Endothelial cell (in vitro differentiated cells): ENCODE data around the gene PSKH1. TPM values are rescaled to one million over a fixed set of nuclear protein-coding genes. Genes with fewer than 3 reads are reported as not detected.
A peak's percentile ranks its signal among the peaks of the same experiment; 100 is the strongest.

ENCODE experiments used
- DNase-seq: peaks from one replicate; pipeline ENCODE4 v3.0.0; 2021; ENCODE audit warnings: low spot score
- H3K27ac Mint-ChIP-seq: one replicate; pipeline ENCODE4 v1.8.0; 2021; ENCODE audit warnings: mixed read lengths, inconsistent platforms; ENCODE audit not compliant: unreplicated experiment
- H3K27me3 Mint-ChIP-seq: one replicate; pipeline ENCODE4 v1.8.0; 2021; ENCODE audit warnings: mild to moderate bottlenecking, moderate library complexity, mixed read lengths, inconsistent platforms; ENCODE audit not compliant: unreplicated experiment
- H3K36me3 Mint-ChIP-seq: one replicate; pipeline ENCODE4 v1.8.0; 2021; ENCODE audit warnings: mild to moderate bottlenecking, low read depth, mixed read lengths, inconsistent platforms; ENCODE audit not compliant: unreplicated experiment
- H3K4me1 Mint-ChIP-seq: one replicate; pipeline ENCODE4 v1.8.0; 2021; ENCODE audit warnings: mild to moderate bottlenecking, mixed read lengths, inconsistent platforms; ENCODE audit not compliant: unreplicated experiment
- H3K4me3 Mint-ChIP-seq: one replicate; pipeline ENCODE4 v1.8.0; 2021; ENCODE audit warnings: mild to moderate bottlenecking, mixed read lengths, inconsistent platforms; ENCODE audit not compliant: unreplicated experiment
- H3K9me3 Mint-ChIP-seq: one replicate; pipeline ENCODE4 v1.8.0; 2021; ENCODE audit warnings: mixed read lengths, inconsistent platforms; ENCODE audit not compliant: unreplicated experiment
- CTCF ChIP-seq: fragments of 200-600 bp; sonication (generic); IDR thresholded peaks from one replicate; pipeline ENCODE4 v1.5.0; 2021; ENCODE audit warnings: antibody characterized with exemption; ENCODE audit not compliant: unreplicated experiment
- total RNA-seq: library from RNA; stranded (reverse); fragmentation: NEBNext Ultra II Directional; extraction: Animal tissue kit (Norgen Biotek cat#: 25700); gene quantifications from one replicate; pipeline ENCODE4 v1.2.1, GENCODE V29; 2021; ENCODE audit not compliant: unreplicated experiment

The PSKH1 gene
- total RNA-seq, 1 donor from 2014 or later, result 47.5 TPM

GRCh38 chr16:67928147-67928546 is 35.1 kb downstream of the PSKH1 start:
- H3K27ac Mint-ChIP-seq, result peak overlapping the region; percentile 30
- H3K4me3 Mint-ChIP-seq, result no peak overlapping the region

DNA sequence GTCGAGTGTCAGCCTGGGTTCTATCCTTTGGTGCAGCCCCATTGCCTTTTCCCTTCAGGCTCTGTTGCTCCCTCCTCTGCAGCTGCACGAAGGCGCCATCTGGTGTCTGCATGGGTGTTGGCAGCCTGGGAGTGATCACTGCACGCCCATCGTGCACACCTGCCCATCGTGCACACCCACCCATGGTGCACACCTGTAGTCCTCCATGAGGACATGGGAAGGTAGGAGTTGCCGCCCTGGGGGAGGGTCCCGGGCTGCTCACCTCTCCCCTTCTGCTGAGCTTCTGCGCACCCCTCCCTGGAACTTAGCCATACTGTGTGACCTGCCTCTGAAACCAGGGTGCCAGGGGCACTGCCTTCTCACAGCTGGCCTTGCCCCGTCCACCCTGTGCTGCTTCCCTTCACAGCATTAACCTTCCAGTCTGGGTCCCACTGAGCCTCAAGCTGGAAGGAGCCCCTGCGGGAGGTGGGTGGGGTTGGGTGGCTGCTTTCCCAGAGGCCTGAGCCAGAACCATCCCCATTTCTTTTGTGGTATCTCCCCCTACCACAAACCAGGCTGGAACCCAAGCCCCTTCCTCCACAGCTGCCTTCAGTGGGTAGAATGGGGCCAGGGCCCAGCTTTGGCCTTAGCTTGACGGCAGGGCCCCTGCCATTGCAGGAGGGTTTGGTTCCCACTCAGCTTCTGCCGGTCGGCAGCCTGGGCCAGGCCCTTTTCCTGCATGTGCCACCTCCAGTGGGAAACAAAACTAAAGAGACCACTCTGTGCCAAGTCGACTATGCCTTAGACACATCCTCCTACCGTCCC is 35.7 kb downstream of the PSKH1 start:
- peaks cover 10% of the 10 kb centered on the region for H3K27me3 Mint-ChIP-seq
- H3K4me1 Mint-ChIP-seq, result peaks cover 10% of the 10 kb centered on the region
- no peaks in the 10 kb centered on the region for H3K9me3 Mint-ChIP-seq
- peak; percentile 76 for DNase-seq
- no peaks in the 10 kb centered on the region for H3K36me3 Mint-ChIP-seq
- TF ChIP-seq CTCF, result peak; percentile 39
- H3K4me3 Mint-ChIP-seq, result no peak overlapping the region
- no peak overlapping the region for H3K27ac Mint-ChIP-seq

More at GRCh38 chr16:67928147-67928546, 35.1 kb downstream of the PSKH1 start:
- no peak for TF ChIP-seq CTCF
- peaks cover 10% of the 10 kb centered on the region for H3K27me3 Mint-ChIP-seq
- H3K9me3 Mint-ChIP-seq, result no peaks in the 10 kb centered on the region
- no peak for DNase-seq
- H3K4me1 Mint-ChIP-seq, result peaks cover 10% of the 10 kb centered on the region
- no peaks in the 10 kb centered on the region for H3K36me3 Mint-ChIP-seq

DNA sequence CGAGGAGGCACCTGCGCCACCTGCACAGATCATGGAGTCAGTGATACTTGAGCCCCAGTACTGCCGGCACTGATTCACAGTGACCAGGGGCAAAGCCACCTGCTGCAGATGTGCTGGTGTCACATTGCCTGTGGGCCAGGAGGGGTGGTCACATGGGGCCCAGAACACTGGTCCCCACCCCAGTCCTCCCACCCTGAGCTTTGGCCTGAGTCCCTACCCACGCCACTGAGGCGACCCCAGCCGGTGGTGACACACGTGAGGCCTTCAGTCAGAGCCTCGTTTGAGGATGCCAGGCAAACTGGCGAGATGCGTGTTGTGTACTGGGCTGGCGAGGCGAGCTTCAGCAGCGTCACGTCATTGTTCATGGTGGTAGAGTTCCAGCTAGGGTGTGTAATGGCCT is 37.1 kb downstream of the PSKH1 start:
- TF ChIP-seq CTCF, result no peak
- Mint-ChIP-seq H3K36me3 (no peaks in the 10 kb centered on the region), H3K4me1 (peaks cover 19% of the 10 kb centered on the region), H3K27me3 (peaks cover 19% of the 10 kb centered on the region), H3K4me3 (no peak overlapping the region), H3K27ac (no peak overlapping the region), H3K9me3 (no peaks in the 10 kb centered on the region)
- no peak for DNase-seq

- peaks cover 19% of the 10 kb centered on the region for H3K4me1 Mint-ChIP-seq
- no peak for TF ChIP-seq CTCF
Measured at GRCh38 chr16:67930678-67931211, 37.7 kb downstream of the PSKH1 start.

More at GRCh38 chr16:67930678-67931211, 37.7 kb downstream of the PSKH1 start:
- no peak overlapping the region for H3K27ac Mint-ChIP-seq
- H3K9me3 Mint-ChIP-seq, result no peaks in the 10 kb centered on the region
- H3K36me3 Mint-ChIP-seq, result no peaks in the 10 kb centered on the region
- peaks cover 22% of the 10 kb centered on the region for H3K27me3 Mint-ChIP-seq
- no peak for DNase-seq
- no peak overlapping the region for H3K4me3 Mint-ChIP-seq
